HG02870 (cell line): ENCODE data around the gene PTPRQ.

Experiments
- ATAC-seq: cut with Tn5 transposase; IDR thresholded peaks from one replicate; pipeline ENCODE4 v1.9.1; 2021; ENCODE audit warnings: mild to moderate bottlenecking, moderate library complexity; ENCODE audit not compliant: unreplicated experiment

Gene PTPRQ

DNA sequence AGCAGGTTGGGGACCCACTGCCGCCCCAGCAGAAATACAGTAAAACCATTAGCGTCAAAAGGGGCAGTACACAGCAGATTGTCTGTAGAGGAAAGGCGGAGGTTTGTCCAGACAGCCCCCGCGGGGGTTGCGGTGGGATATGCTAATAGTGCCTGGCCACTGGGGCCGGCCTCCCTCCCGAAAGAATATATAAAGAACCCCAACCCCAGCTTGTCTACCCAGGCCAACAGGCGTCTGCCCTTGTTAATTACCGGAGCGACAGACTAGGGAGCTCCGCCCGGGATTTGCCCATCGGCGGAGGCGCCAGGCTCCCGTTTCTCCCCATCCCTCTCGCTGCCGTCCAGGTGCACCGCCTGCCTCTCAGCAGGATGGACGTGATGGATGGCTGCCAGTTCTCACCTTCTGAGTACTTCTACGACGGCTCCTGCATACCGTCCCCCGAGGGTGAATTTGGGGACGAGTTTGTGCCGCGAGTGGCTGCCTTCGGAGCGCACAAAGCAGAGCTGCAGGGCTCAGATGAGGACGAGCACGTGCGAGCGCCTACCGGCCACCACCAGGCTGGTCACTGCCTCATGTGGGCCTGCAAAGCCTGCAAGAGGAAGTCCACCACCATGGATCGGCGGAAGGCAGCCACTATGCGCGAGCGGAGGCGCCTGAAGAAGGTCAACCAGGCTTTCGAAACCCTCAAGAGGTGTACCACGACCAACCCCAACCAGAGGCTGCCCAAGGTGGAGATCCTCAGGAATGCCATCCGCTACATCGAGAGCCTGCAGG lies 272.8 kb downstream of the PTPRQ start, which contains the start of gene MYF5:
MYF5 (plus strand) TSS at position 217 of the 774 bp plus-strand sequence; CDS start at position 369, 152 bp downstream.
- no peak for ATAC-seq

DNA sequence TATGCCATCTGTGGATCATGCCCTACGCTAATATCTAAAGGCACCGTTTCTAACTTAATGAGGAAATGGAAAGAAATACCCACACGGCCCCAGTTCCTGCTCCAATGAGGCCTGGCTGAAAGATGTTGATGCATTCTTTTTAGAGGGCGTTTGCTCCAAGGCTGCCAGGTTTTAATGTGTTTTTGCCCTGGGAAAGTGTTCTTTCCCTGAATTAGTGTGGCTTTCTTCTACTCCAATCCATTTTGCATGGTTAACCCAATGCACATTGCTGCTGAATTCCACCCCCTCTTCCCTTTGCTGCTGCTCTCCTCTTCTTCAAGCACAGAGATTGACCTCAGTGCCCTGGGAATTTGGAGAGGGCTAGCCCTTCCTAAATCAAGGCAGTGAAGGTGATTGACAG lies 273.8 kb downstream of the PTPRQ start:
- no peak for ATAC-seq

- no peak for ATAC-seq
Observed at GRCh38 chr12:80720516-80720915, 276.5 kb downstream of the PTPRQ start.

- ATAC-seq, result no peak
Observed at GRCh38 chr12:80721326-80721725, 277.3 kb downstream of the PTPRQ start.
